Testis (tissue), 3 donors: ENCODE results near the gene LRRC4C. TPM values are rescaled to one million over a fixed set of nuclear protein-coding genes. Genes with fewer than 3 reads are reported as not detected.

Experiments
- DNase-seq: peaks from one replicate; pipeline ENCODE4 v3.0.0-alpha.2; 2019
- H3K27ac ChIP-seq, 2 donors: fragments of 200-600 bp; sonication (generic); one replicate each; pipeline ENCODE4 v1.5.1; 2019
- H3K27me3 ChIP-seq: fragments of 200-600 bp; sonication (generic); one replicate; pipeline ENCODE4 v1.5.1; 2019
- H3K36me3 ChIP-seq: fragments of 200-600 bp; sonication (generic); one replicate; pipeline ENCODE4 v1.5.1; 2017; ENCODE audit warnings: low read depth; ENCODE audit errors: missing control alignments
- H3K4me1 ChIP-seq: fragments of 200-600 bp; sonication (generic); one replicate; pipeline ENCODE4 v1.5.1; 2019
- H3K4me3 ChIP-seq, 2 donors: fragments of 200-600 bp; sonication (generic); one replicate each; pipeline ENCODE4 v1.5.1; 2017 to 2019
- H3K9me3 ChIP-seq: fragments of 200-600 bp; sonication (generic); one replicate; pipeline ENCODE4 v1.5.1; 2017
- POLR2A ChIP-seq: fragments of 450-650 bp; IDR thresholded peaks from one replicate; pipeline ENCODE4 v1.6.1; 2017; ENCODE audit warnings: antibody characterized with exemption, mild to moderate bottlenecking, moderate library complexity
- WGBS, 2 donors: methylation state at CpG; one replicate each; pipeline ENCODE4 v1.1.5; 2018; 5-methylcytosine and 5-hydroxymethylcytosine counted together
- intact Hi-C: fragments of 100-400 bp; cut with DNase I; formaldehyde crosslinking; loops from one replicate; pipeline ENCODE4 v1.15.1; 2023; ENCODE audit warnings: low total_unique reads
- polyA plus RNA-seq: library from polyadenylated mRNA; stranded (reverse); fragments of 350-450 nt; fragmentation: Illumina TruSeq; extraction: RNeasy Lipid Tissue Mini Kit (QIAGEN cat#74804); gene quantifications from one replicate; pipeline ENCODE4 v1.2.3, GENCODE V29; 2014; ENCODE audit warnings: low read depth, low replicate concordance; ENCODE audit not compliant: insufficient read depth
- total RNA-seq, 2 donors: library from RNA; depleted of rRNA; stranded (reverse); fragments of >200 nt; gene quantifications; one replicate each; pipeline ENCODE4 v1.2.3, GENCODE V29; 2016
- TF ChIP-seq, protein P1 (sequence below), 3 experiments: fragments of 450-650 bp in 2 of 3; fragments of 200-600 bp in 1 of 3; sonication (generic) in 1 of 3; IDR thresholded peaks; one replicate each; pipeline ENCODE4 v1.5.1; 2016 to 2019; ENCODE audit warnings: antibody characterized with exemption in 3 of 3, mild to moderate bottlenecking in 2 of 3, moderate library complexity in 1 of 3

The LRRC4C gene
- total and polyA plus RNA-seq, 3 donors from 2014 or later = 0.16 to 0.56 (median 0.45) TPM

DNA sequence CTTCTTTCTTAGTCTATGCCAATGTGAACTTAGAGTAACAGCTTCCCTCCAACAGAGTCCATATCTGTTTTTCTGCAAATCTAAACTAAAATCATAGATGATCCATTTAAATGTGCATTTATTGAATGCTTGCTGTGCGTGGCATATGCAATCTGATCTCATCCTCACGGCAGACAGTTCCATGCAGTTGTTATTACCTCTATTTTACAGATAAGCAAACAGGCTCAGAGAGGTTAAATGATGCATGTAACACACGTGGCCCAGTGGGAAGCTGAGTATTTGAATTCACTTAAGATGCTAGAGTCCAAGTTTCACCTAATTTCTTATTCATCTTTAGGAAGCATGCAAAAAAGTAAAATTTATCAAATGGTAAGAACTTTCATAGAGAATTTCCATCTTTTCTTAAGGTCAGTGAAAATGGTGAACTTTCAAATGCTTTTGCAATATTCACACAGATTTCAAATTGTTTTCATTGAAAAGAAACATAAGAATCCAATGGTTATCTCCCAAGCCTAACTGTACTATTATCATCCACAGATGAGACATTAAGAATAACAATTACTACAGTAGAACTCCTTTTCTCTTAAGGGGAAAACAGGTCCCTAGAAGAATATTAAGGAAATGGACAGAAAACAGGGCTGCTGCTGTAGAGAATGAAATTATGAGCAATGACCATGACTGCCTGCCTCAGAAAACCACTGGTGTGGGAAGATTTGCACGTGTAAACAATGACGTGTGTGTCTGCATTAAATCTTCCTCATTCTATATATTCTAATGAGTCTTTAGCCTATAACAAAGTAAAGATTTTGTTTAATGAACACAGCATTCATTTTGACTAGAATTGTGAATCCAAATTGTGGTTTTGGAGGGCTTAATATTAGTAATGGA lies 1171.3 kb downstream of the LRRC4C start:
- TF ChIP-seq, protein P1, sequence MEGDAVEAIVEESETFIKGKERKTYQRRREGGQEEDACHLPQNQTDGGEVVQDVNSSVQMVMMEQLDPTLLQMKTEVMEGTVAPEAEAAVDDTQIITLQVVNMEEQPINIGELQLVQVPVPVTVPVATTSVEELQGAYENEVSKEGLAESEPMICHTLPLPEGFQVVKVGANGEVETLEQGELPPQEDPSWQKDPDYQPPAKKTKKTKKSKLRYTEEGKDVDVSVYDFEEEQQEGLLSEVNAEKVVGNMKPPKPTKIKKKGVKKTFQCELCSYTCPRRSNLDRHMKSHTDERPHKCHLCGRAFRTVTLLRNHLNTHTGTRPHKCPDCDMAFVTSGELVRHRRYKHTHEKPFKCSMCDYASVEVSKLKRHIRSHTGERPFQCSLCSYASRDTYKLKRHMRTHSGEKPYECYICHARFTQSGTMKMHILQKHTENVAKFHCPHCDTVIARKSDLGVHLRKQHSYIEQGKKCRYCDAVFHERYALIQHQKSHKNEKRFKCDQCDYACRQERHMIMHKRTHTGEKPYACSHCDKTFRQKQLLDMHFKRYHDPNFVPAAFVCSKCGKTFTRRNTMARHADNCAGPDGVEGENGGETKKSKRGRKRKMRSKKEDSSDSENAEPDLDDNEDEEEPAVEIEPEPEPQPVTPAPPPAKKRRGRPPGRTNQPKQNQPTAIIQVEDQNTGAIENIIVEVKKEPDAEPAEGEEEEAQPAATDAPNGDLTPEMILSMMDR (IDR thresholded peaks at IDR 0.05) = no peak
- no peak for TF ChIP-seq POLR2A
- H3K27ac ChIP-seq = no peak overlapping the region
- H3K4me1 ChIP-seq = no peaks in the 10 kb centered on the region
- H3K27me3 ChIP-seq = no peaks in the 10 kb centered on the region
- H3K4me3 ChIP-seq = no peak overlapping the region
- H3K9me3 ChIP-seq = no peaks in the 10 kb centered on the region
- no peaks in the 10 kb centered on the region for H3K36me3 ChIP-seq
- intact Hi-C loops = loop anchor here (10.0 kb wide), 1 partner anchor 333 kb away; no protein-coding TSS in a partner anchor
- WGBS, 2 donors = 73 to 76% methylated on average over 5 of the region's 5 CpGs
- DNase-seq = no peak

DNA sequence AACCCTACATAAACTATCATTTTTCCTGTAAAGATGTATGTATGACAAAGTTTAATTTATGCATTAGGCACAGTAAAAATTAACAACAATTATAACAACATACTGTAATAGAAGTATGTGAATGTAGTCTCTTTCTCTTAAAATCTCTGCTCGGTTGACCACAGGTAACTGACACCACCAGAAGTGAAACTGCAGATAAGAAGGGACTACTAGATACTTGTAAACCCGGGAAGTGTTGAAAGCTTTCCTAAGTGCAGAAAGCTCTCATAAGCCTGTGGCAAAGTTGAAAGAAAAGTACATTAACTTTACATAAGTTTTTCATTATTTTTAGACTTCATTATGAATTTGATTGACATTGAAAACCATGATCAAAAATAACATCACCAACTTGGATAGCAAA lies 1173.3 kb downstream of the LRRC4C start:
- Histone ChIP-seq H3K27me3 (no peaks in the 10 kb centered on the region), H3K27ac (no peak overlapping the region), H3K4me1 (no peaks in the 10 kb centered on the region), H3K4me3 (no peak overlapping the region), H3K9me3 (no peaks in the 10 kb centered on the region), H3K36me3 (no peaks in the 10 kb centered on the region)
- DNase-seq = no peak
- TF ChIP-seq, protein P1 (IDR thresholded peaks at IDR 0.05) = no peak
- no peak for TF ChIP-seq POLR2A
- intact Hi-C loops = loop anchor here (10.0 kb wide), 1 partner anchor 331 kb away; no protein-coding TSS in a partner anchor
- 67 to 71% methylated on average over 2 of the region's 2 CpGs for WGBS, 2 donors

DNA sequence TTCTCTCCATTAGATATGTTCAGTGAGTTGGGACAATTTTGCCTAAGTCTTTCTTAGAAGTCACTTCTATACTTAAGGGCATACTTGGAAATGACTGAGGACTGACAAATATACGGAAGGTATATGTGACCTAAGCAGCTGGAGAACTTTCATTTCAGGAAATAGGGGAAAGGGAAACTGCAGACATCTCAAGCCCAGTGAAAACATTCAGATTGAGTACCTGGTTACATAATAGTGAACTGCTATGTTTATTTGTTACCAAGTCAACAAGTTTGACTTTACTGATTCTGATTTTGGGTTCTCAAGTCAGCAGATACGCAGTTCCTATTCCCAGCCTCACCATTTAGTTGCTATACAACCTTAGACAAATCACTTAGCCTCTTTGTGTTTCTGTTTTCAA lies 1173.9 kb downstream of the LRRC4C start:
- TF ChIP-seq, protein P1 (IDR thresholded peaks at IDR 0.05) = no peak
- TF ChIP-seq POLR2A = no peak
- DNase-seq = no peak
- Histone ChIP-seq H3K9me3 (no peaks in the 10 kb centered on the region), H3K36me3 (no peaks in the 10 kb centered on the region), H3K27ac (no peak overlapping the region), H3K4me1 (no peaks in the 10 kb centered on the region), H3K27me3 (no peaks in the 10 kb centered on the region), H3K4me3 (no peak overlapping the region)
- intact Hi-C loops = loop anchor here (10.0 kb wide), 1 partner anchor 331 kb away; no protein-coding TSS in a partner anchor
- WGBS, 2 donors = 83 to 92% methylated on average over 2 of the region's 2 CpGs

DNA sequence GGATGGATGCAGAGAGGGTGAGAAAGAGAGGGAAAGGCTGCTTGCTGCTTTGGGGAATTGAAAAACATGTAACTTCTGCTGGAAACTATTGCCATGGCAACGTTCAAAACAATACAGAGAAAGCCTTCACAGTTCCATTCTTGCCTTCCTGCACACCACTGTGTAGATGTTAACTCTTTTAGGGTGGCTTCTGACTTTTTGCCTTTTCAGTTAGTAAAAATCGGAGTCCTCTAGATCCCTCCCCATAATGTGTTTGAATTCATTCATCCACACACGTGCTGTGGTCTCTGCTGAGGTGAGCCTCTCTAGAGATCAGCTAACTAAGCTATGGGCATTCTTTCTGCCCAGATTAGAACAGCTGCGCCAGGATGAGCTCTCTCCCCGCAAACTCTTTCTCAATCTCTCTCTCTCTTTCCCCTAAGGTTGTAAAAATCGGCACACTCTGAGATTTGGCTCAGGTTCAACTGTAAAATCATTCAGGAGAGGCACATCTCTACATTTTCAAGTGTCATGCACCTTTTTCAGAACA lies 1178.3 kb downstream of the LRRC4C start:
- no peak overlapping the region for H3K27ac ChIP-seq
- no peaks in the 10 kb centered on the region for H3K9me3 ChIP-seq
- 24 to 31% methylated on average over 6 of the region's 6 CpGs for WGBS, 2 donors
- no peak for DNase-seq
- H3K4me1 ChIP-seq = no peaks in the 10 kb centered on the region
- no peak overlapping the region for H3K4me3 ChIP-seq
- H3K36me3 ChIP-seq = no peaks in the 10 kb centered on the region
- TF ChIP-seq POLR2A = no peak
- TF ChIP-seq, protein P1 (IDR thresholded peaks at IDR 0.05) = no peak
- H3K27me3 ChIP-seq = no peaks in the 10 kb centered on the region
- intact Hi-C loops = loop anchor here (10.0 kb wide), 1 partner anchor 326 kb away; no protein-coding TSS in a partner anchor
